CD4-positive, CD25-positive, alpha-beta regulatory T cell (primary cell): ENCODE data around the gene LRRTM4. TPM values are rescaled to one million over a fixed set of nuclear protein-coding genes. Genes with fewer than 3 reads are reported as not detected.
"Not testable (repeated sequence)": the region's sequence is repeated elsewhere in the genome, so short reads cannot be mapped to it uniquely, and the experiment has no call there.

Experiments
- ATAC-seq, 2 donors: fragments of 150-1000 bp; cut with Tn5 transposase; one replicate each; pipeline ENCODE4 v1.10.0; 2021; ENCODE audit warnings: low read depth in 2 of 2, moderate number of reproducible peaks in 2 of 2, moderate library complexity in 1 of 2
- DNase-seq, 3 donors: peaks; one replicate each; pipeline versions ENCODE4 v3.0.0 to v3.0.0-alpha.2; 2012 to 2022; ENCODE audit warnings: mixed read lengths in 1 of 3
- H3K27ac ChIP-seq: one replicate; pipeline ENCODE4 v1.7.0; 2013; ENCODE audit warnings: mild to moderate bottlenecking, low read length; ENCODE audit not compliant: insufficient read depth, poor library complexity, severe bottlenecking
- H3K27me3 ChIP-seq: one replicate; pipeline ENCODE4 v1.7.0; 2013; ENCODE audit warnings: low read length; ENCODE audit not compliant: control insufficient read depth, insufficient read depth
- H3K36me3 ChIP-seq: one replicate; pipeline ENCODE4 v1.7.0; 2013; ENCODE audit warnings: mild to moderate bottlenecking, low read length, moderate library complexity; ENCODE audit not compliant: control insufficient read depth, insufficient read depth
- H3K4me1 ChIP-seq: 2 replicates; pipeline ENCODE4 v1.7.0; 2013; ENCODE audit warnings: mild to moderate bottlenecking, low read length; ENCODE audit not compliant: insufficient read depth, control insufficient read depth, poor library complexity, severe bottlenecking
- H3K4me3 ChIP-seq: one replicate; pipeline ENCODE4 v1.7.0; 2013; ENCODE audit warnings: low read depth, mild to moderate bottlenecking, low read length, moderate library complexity
- H3K9me3 ChIP-seq, 2 experiments: 1 replicate in 1 of 2; 2 replicates in 1 of 2; pipeline ENCODE4 v1.7.0; 2013; ENCODE audit warnings: low read length in 2 of 2, mild to moderate bottlenecking in 1 of 2, moderate library complexity in 1 of 2; ENCODE audit not compliant: control insufficient read depth in 2 of 2
- H3K27ac Mint-ChIP-seq, 3 donors: one replicate each; pipeline ENCODE4 v1.8.0; 2020 to 2022; ENCODE audit warnings: mild to moderate bottlenecking in 3 of 3, mixed read lengths in 3 of 3, moderate library complexity in 2 of 3
- H3K27me3 Mint-ChIP-seq: one replicate; pipeline ENCODE4 v1.8.0; 2022; ENCODE audit warnings: mild to moderate bottlenecking, mixed read lengths
- H3K36me3 Mint-ChIP-seq: one replicate; pipeline ENCODE4 v1.8.0; 2020; ENCODE audit warnings: mixed read lengths
- H3K4me1 Mint-ChIP-seq, 4 donors: one replicate each; pipeline ENCODE4 v1.8.0; 2020 to 2022; ENCODE audit warnings: mixed read lengths in 4 of 4, mild to moderate bottlenecking in 1 of 4
- H3K4me3 Mint-ChIP-seq, 4 donors: one replicate each; pipeline ENCODE4 v1.8.0; 2020 to 2022; ENCODE audit warnings: mild to moderate bottlenecking in 4 of 4, mixed read lengths in 4 of 4, moderate library complexity in 3 of 4
- H3K9me3 Mint-ChIP-seq, 7 donors: one replicate each; pipeline ENCODE4 v1.8.0; 2020 to 2022; ENCODE audit warnings: mixed read lengths in 7 of 7, mild to moderate bottlenecking in 3 of 7, moderate library complexity in 2 of 7
- polyA plus RNA-seq, 4 donors: library from polyadenylated mRNA; unstranded; fragments of 300-500 nt; fragmentation: Illumina TruSeq; gene quantifications; one replicate each; pipeline ENCODE4 v1.2.3, GENCODE V29; 2021
- total RNA-seq: library from RNA; stranded (reverse); gene quantifications from one replicate; pipeline ENCODE4 v1.2.3, GENCODE V29; 2022

LRRTM4 gene
- total and polyA plus RNA-seq, 5 donors from 2014 or later, result not detected

- Mint-ChIP-seq H3K36me3 (no peaks in the 10 kb centered on the region), H3K9me3 (peaks cover 2 to 29% (median 8%) of the 10 kb centered on the region in 7 donors), H3K4me1 (no peaks in the 10 kb centered on the region), H3K4me3 (no peak overlapping the region), H3K27ac (no peak overlapping the region), H3K27me3 (no peaks in the 10 kb centered on the region)
- no peaks in the 10 kb centered on the region for H3K27me3 ChIP-seq
- H3K36me3 ChIP-seq, result no peaks in the 10 kb centered on the region
- DNase-seq (no peak), ATAC-seq (no peak)
- no peaks in the 10 kb centered on the region for H3K4me1 ChIP-seq
- no peak overlapping the region for H3K4me3 ChIP-seq
- H3K9me3 ChIP-seq, result peaks cover 3 to 5% of the 10 kb centered on the region in 2 experiments
- H3K27ac ChIP-seq, result no peak overlapping the region
Measured at GRCh38 chr2:77099961-77100360, 422.2 kb downstream of the LRRTM4 start.

- H3K4me3 ChIP-seq, H3K27ac ChIP-seq, H3K4me1 ChIP-seq, DNase-seq, H3K36me3 Mint-ChIP-seq, H3K27me3 ChIP-seq, H3K36me3 ChIP-seq, ATAC-seq, H3K4me1 Mint-ChIP-seq, H3K27ac Mint-ChIP-seq, H3K27me3 Mint-ChIP-seq, H3K4me3 Mint-ChIP-seq, H3K9me3 ChIP-seq: not testable (repeated sequence)
- peaks cover 0 to 18% (median 7%) of the 10 kb centered on the region in 7 donors for H3K9me3 Mint-ChIP-seq
Measured at GRCh38 chr2:77095525-77095924, 426.7 kb downstream of the LRRTM4 start.

GRCh38 chr2:77095096-77095495, 427.1 kb downstream of the LRRTM4 start:
- Histone ChIP-seq H3K27ac (no peak overlapping the region), H3K27me3 (no peaks in the 10 kb centered on the region), H3K4me3 (no peak overlapping the region), H3K9me3 (no peaks in the 10 kb centered on the region), H3K36me3 (no peaks in the 10 kb centered on the region), H3K4me1 (no peaks in the 10 kb centered on the region)
- ATAC-seq (no peak), DNase-seq (no peak)
- Mint-ChIP-seq H3K36me3 (no peaks in the 10 kb centered on the region), H3K9me3 (peaks cover 0 to 23% (median 7%) of the 10 kb centered on the region in 7 donors), H3K27me3 (no peaks in the 10 kb centered on the region), H3K27ac (no peak overlapping the region), H3K4me3 (no peak overlapping the region), H3K4me1 (no peaks in the 10 kb centered on the region)

DNA sequence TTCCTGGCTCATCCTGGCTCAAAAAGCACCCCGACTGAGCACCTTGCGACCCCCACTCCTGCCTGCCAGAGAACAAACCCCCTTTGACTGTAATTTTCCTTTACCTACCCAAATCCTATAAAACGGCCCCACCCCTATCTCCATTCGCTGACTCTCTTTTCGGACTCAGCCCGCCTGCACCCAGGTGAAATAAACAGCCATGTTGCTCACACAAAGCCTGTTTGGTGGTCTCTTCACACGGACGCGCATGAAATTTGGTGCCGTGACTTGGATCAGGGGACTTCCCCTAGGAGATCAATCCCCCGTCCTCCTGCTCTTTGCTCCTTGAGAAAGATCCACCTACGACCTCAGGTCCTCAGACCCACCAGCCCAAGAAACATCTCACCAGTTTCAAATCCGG, 433.8 kb downstream of the LRRTM4 start:
- H3K27ac ChIP-seq, H3K27ac Mint-ChIP-seq, H3K27me3 ChIP-seq, H3K4me1 Mint-ChIP-seq, ATAC-seq, H3K9me3 ChIP-seq, H3K4me3 ChIP-seq, H3K27me3 Mint-ChIP-seq, DNase-seq, H3K4me1 ChIP-seq, H3K36me3 ChIP-seq, H3K4me3 Mint-ChIP-seq, H3K36me3 Mint-ChIP-seq: not testable (repeated sequence)
- peaks cover 1 to 35% (median 8%) of the 10 kb centered on the region in 7 donors for H3K9me3 Mint-ChIP-seq

- Mint-ChIP-seq H3K9me3 (peaks cover 1 to 32% (median 8%) of the 10 kb centered on the region in 7 donors), H3K27ac (no peak overlapping the region)
Measured at GRCh38 chr2:77087987-77088414, 434.2 kb downstream of the LRRTM4 start.

DNA sequence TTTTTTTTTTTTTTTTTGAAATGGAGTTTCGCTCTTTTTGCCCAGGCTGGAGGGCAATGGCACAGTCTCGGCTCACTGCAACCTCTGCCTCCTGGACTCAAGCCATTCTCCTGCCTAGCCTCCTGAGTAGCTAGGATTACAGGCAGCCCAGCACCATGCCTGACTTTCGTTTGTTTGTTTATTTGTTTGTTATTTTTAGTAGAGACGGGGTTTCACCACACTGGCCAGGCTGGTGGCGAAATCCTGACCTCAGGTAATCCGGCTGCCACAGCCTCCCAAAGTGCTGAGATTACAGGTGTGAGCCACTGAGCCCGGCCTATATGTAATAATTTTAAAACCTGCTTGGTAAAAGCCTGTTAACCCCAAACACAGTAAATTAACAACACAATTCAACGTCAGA, 435.7 kb downstream of the LRRTM4 start:
- H3K4me1 ChIP-seq, result no peaks in the 10 kb centered on the region
- peaks cover 2 to 3% of the 10 kb centered on the region in 2 experiments for H3K9me3 ChIP-seq
- DNase-seq, result no peak
- Mint-ChIP-seq H3K27me3 (no peaks in the 10 kb centered on the region), H3K4me3 (no peak overlapping the region), H3K9me3 (peaks cover 1 to 24% (median 5%) of the 10 kb centered on the region in 7 donors), H3K36me3 (no peaks in the 10 kb centered on the region), H3K4me1 (no peaks in the 10 kb centered on the region), H3K27ac (no peak overlapping the region)
- H3K4me3 ChIP-seq, result no peak overlapping the region
- no peak overlapping the region for H3K27ac ChIP-seq
- H3K36me3 ChIP-seq, result no peaks in the 10 kb centered on the region
- no peaks in the 10 kb centered on the region for H3K27me3 ChIP-seq
- no peak for ATAC-seq

More at GRCh38 chr2:77087987-77088414, 434.2 kb downstream of the LRRTM4 start:
- no peaks in the 10 kb centered on the region for H3K27me3 ChIP-seq
- no peak overlapping the region for H3K27ac ChIP-seq
- no peak for ATAC-seq
- H3K4me1 Mint-ChIP-seq, result no peaks in the 10 kb centered on the region
- no peak for DNase-seq
- H3K4me3 Mint-ChIP-seq, result no peak overlapping the region
- H3K36me3 ChIP-seq, result no peaks in the 10 kb centered on the region
- H3K4me3 ChIP-seq, result no peak overlapping the region
- no peaks in the 10 kb centered on the region for H3K4me1 ChIP-seq
- no peaks in the 10 kb centered on the region for H3K27me3 Mint-ChIP-seq
- H3K36me3 Mint-ChIP-seq, result no peaks in the 10 kb centered on the region
- peaks cover 2 to 3% of the 10 kb centered on the region in 2 experiments for H3K9me3 ChIP-seq

DNA sequence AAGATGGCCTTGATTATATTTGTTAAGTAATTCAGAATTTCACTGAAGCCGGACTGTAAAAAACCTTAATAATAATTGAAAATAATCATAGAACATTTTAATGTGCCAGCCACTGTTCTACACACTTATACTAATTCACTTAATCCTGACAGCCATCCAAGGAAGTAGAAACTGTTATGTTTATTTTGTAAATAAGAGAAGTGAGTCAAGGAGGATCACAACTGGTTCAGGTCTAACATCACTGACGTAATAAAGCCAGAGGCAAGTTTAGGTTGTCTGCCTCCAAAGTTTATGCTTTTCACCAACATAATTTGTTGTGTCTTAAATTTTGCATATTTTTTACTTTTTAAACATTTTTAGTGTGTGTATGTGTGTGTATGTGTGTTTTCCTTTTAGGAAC, 436.1 kb downstream of the LRRTM4 start:
- H3K4me3 Mint-ChIP-seq, result no peak overlapping the region
- Histone ChIP-seq H3K27ac (no peak overlapping the region), H3K4me3 (no peak overlapping the region), H3K36me3 (no peaks in the 10 kb centered on the region), H3K9me3 (peaks cover 2 to 3% of the 10 kb centered on the region in 2 experiments), H3K4me1 (no peaks in the 10 kb centered on the region), H3K27me3 (no peaks in the 10 kb centered on the region)
- no peak overlapping the region for H3K27ac Mint-ChIP-seq
- ATAC-seq, result no peak
- H3K9me3 Mint-ChIP-seq, result peaks cover 1 to 21% (median 5%) of the 10 kb centered on the region in 7 donors
- DNase-seq, result no peak
- H3K4me1 Mint-ChIP-seq, result no peaks in the 10 kb centered on the region
- H3K27me3 Mint-ChIP-seq, result no peaks in the 10 kb centered on the region
- no peaks in the 10 kb centered on the region for H3K36me3 Mint-ChIP-seq

GRCh38 chr2:77085561-77085960, 436.6 kb downstream of the LRRTM4 start:
- ATAC-seq, result no peak

More at GRCh38 chr2:77085561-77085960, 436.6 kb downstream of the LRRTM4 start:
- no peak overlapping the region for H3K4me3 Mint-ChIP-seq
- Histone ChIP-seq H3K27me3 (no peaks in the 10 kb centered on the region), H3K4me3 (no peak overlapping the region), H3K27ac (no peak overlapping the region), H3K4me1 (no peaks in the 10 kb centered on the region), H3K9me3 (peaks cover 2 to 3% of the 10 kb centered on the region in 2 experiments), H3K36me3 (no peaks in the 10 kb centered on the region)
- H3K27me3 Mint-ChIP-seq, result no peaks in the 10 kb centered on the region
- DNase-seq, result no peak
- H3K27ac Mint-ChIP-seq, result no peak overlapping the region
- H3K4me1 Mint-ChIP-seq, result no peaks in the 10 kb centered on the region
- peaks cover 1 to 21% (median 7%) of the 10 kb centered on the region in 7 donors for H3K9me3 Mint-ChIP-seq
- H3K36me3 Mint-ChIP-seq, result no peaks in the 10 kb centered on the region
